Ovary (tissue), 9 donors: ENCODE measurements around the gene CPSF4. TPM values are rescaled to one million over a fixed set of nuclear protein-coding genes. Genes with fewer than 3 reads are reported as not detected.
"Not testable (repeated sequence)": the region's sequence is repeated elsewhere in the genome, so short reads cannot be mapped to it uniquely, and the experiment has no call there.

Experiments used
- DNase-seq, 5 donors: peaks; one replicate each; pipeline ENCODE4 v3.0.0-alpha.2; 2019 to 2020
- H3K27ac ChIP-seq, 2 donors: fragments of 200-600 bp; one replicate each; pipeline versions ENCODE4 v1.5.1 to v1.8.0; 2019 to 2022
- H3K27me3 ChIP-seq: fragments of 200-600 bp; one replicate; pipeline ENCODE4 v1.8.0; 2022
- H3K36me3 ChIP-seq: fragments of 200-600 bp; sonication (generic); one replicate; pipeline ENCODE4 v1.5.1; 2019
- H3K4me1 ChIP-seq: one replicate; pipeline ENCODE4 v1.8.1; 2013; ENCODE audit warnings: mild to moderate bottlenecking, moderate library complexity; ENCODE audit not compliant: insufficient read depth
- H3K4me3 ChIP-seq: fragments of 200-600 bp; sonication (generic); one replicate; pipeline ENCODE4 v1.5.1; 2017
- H3K9me3 ChIP-seq, 2 donors: fragments of 200-600 bp in 1 of 2; sonication (generic) in 1 of 2; one replicate each; pipeline versions ENCODE4 v1.5.1 to v1.8.1; 2013 to 2019; ENCODE audit warnings: mild to moderate bottlenecking in 1 of 2, moderate library complexity in 1 of 2
- EP300 ChIP-seq: sonication (generic); formaldehyde crosslinking; IDR thresholded peaks from one replicate; pipeline ENCODE4 v1.6.1; 2017; ENCODE audit warnings: antibody characterized with exemption
- POLR2A ChIP-seq: fragments of 450-650 bp; IDR thresholded peaks from one replicate; pipeline ENCODE4 v1.6.1; 2017; ENCODE audit warnings: antibody characterized with exemption, mild to moderate bottlenecking, moderate library complexity
- WGBS, 3 donors: extraction: QIAGEN DNeasy Blood & Tissue Kit in 1 of 3; methylation state at CpG; one replicate each; pipeline versions ENCODE4 v1.1.5 to v1.1.7; 2013 to 2017; 5-methylcytosine and 5-hydroxymethylcytosine counted together
- intact Hi-C, 4 donors: fragments of 100-400 bp; cut with DNase I; formaldehyde crosslinking; loops; one replicate each; pipeline versions ENCODE4 v1.11.0 to v1.15.1; 2022 to 2023
- polyA plus RNA-seq, 2 donors: library from polyadenylated mRNA; stranded (reverse); fragments of 200-250 nt in 1 of 2; fragments of 350-450 nt in 1 of 2; fragmentation: Illumina TruSeq in 1 of 2; extraction: RNeasy Lipid Tissue Mini Kit (QIAGEN cat#74804) in 1 of 2; gene quantifications; one replicate each; pipeline ENCODE4 v1.2.3, GENCODE V29; 2013 to 2014
- total RNA-seq, 7 donors: library from RNA; depleted of rRNA in 2 of 7; stranded (reverse); fragments of >200 nt in 2 of 7; fragmentation: NEBNext Ultra II Directional in 3 of 7; extraction: Animal tissue kit (Norgen Biotek cat#: 25700) in 3 of 7; gene quantifications; one replicate each; pipeline versions ENCODE4 v1.1.0 to v1.2.4, GENCODE V29; 2016 to 2023
- TF ChIP-seq, protein P1 (sequence below), 3 donors: fragments of 450-650 bp in 2 of 3; fragments of 200-600 bp in 1 of 3; IDR thresholded peaks; one replicate each; pipeline versions ENCODE4 v1.5.1 to v1.8.0; 2016 to 2022; ENCODE audit warnings: antibody characterized with exemption in 3 of 3, mild to moderate bottlenecking in 1 of 3
- donor health status: DM: no; HTN: no; CAD: no; lungs with moderate emphysema.
- donor health status: DM: no; HTN: no; CAD: no.
- donor health status: Bipolar disorder and iron deficiency.
- donor health status: DM: yes; HTN: yes; CAD: no.
- donor health status: DM: no; HTN: no; CAD: no.
- donor health status: DM: yes; HTN: yes; CAD: no.

The CPSF4 gene
- total and polyA plus RNA-seq, 9 donors, result 10.7 to 40.9 (median 32.9) TPM

DNA sequence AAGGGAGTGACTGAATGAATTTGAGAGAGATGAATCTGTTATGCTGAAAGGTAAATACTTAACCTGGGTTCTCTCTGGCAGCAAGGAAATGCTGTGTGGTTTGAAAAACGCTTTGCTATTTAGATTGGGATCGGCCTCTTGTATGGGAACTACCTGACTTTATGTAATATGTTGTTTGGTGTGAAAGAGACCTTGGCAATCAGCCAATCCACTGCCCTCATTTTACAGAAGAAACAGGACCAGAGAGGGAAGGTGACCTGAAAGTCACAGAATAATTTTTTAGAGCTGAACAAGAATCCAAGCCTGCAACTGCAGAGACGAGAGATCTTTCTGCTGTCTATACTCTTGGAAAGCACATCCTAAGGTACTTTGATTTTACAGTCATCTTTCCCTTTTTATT lies 28.9 kb upstream of the CPSF4 start:
- no peaks in the 10 kb centered on the region for H3K27me3 ChIP-seq
- TF ChIP-seq EP300 (no peak), POLR2A (no peak)
- TF ChIP-seq, protein P1, sequence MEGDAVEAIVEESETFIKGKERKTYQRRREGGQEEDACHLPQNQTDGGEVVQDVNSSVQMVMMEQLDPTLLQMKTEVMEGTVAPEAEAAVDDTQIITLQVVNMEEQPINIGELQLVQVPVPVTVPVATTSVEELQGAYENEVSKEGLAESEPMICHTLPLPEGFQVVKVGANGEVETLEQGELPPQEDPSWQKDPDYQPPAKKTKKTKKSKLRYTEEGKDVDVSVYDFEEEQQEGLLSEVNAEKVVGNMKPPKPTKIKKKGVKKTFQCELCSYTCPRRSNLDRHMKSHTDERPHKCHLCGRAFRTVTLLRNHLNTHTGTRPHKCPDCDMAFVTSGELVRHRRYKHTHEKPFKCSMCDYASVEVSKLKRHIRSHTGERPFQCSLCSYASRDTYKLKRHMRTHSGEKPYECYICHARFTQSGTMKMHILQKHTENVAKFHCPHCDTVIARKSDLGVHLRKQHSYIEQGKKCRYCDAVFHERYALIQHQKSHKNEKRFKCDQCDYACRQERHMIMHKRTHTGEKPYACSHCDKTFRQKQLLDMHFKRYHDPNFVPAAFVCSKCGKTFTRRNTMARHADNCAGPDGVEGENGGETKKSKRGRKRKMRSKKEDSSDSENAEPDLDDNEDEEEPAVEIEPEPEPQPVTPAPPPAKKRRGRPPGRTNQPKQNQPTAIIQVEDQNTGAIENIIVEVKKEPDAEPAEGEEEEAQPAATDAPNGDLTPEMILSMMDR (IDR thresholded peaks at IDR 0.05), result no peak
- no peaks in the 10 kb centered on the region for H3K36me3 ChIP-seq
- intact Hi-C loops, result loop anchor here in 1 of 4 donors (10.0 kb wide), 1 partner anchor 145 kb away; the partner anchor contains the start of genes FAM200A and ZNF655
- H3K4me1 ChIP-seq, result peaks cover 8% of the 10 kb centered on the region
- H3K4me3 ChIP-seq, result peak overlapping the region; percentile 100
- WGBS, 3 donors, result 23 to 37% (median 28%) methylated on average over 3 of the region's 3 CpGs
- H3K27ac ChIP-seq, result no peak overlapping the region
- no peak for DNase-seq
- no peaks in the 10 kb centered on the region for H3K9me3 ChIP-seq

DNA sequence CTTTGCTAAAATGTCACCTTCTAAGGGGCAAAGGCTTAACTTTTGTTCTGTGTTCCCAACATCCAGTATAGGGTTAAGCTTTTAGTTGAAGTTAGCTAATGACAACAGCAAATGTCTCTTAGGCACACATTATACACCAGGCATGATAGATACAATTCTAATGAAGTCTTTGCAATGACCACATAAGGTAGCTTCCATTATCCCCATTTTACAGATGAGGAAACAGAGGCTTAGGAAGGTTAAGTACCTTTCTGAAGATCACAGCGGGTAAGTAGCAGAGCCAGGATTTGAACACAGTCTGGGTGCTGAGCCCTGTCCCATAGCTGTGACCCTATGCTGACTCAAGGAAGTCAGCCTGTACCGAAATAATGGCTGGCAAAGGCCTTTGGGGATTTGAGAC lies 28.1 kb upstream of the CPSF4 start:
- TF ChIP-seq, protein P1 (IDR thresholded peaks at IDR 0.05), result no peak
- TF ChIP-seq EP300 (no peak), POLR2A (no peak)

DNA sequence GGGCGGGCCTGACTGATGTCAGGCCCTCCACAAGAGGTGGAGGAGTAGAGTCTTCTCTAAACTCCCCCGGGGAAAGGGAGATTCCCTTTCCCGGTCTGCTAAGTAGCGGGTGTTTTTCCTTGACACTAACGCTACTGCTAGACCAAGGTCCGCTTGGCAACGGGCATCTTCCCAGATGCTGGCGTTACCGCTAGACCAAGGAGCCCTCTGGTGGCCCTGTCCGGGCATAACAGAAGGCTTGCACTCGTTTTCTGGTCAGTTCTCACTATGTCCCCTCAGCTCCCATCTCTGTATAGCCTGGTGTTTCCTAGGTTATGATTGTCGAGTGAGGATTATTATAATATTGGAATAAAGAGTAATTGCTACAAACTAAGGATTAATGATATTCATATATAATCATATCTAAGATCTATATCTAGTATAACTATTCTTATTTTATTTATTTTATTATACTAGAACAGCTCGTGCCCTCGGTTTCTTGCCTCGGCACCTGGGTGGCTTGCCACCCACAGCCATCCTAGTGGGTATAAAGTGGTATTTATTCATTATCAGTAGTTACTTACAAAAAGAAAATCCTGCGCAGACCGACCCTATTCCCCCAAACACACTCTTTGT lies 23.1 kb upstream of the CPSF4 start:
- H3K27ac ChIP-seq, H3K4me3 ChIP-seq, intact Hi-C loops, H3K4me1 ChIP-seq, H3K9me3 ChIP-seq, H3K36me3 ChIP-seq, H3K27me3 ChIP-seq: not testable (repeated sequence)
- 45 to 48% (median 46%) methylated on average over 17 of the region's 17 CpGs for WGBS, 3 donors
- DNase-seq, result peak; percentile 58 to 80 (median 67)
- TF ChIP-seq, protein P1 (IDR thresholded peaks at IDR 0.05), result peak in 1 of 3 donors; percentile 36

More for the DNA sequence above, 28.1 kb upstream of the CPSF4 start:
- Histone ChIP-seq H3K9me3 (no peaks in the 10 kb centered on the region), H3K27ac (no peak overlapping the region), H3K27me3 (no peaks in the 10 kb centered on the region), H3K4me1 (peaks cover 8% of the 10 kb centered on the region), H3K4me3 (no peak overlapping the region), H3K36me3 (no peaks in the 10 kb centered on the region)
- DNase-seq, result no peak
- 92 to 98% (median 93%) methylated on average over 2 of the region's 2 CpGs for WGBS, 3 donors
- intact Hi-C loops, result no loop called here

DNA sequence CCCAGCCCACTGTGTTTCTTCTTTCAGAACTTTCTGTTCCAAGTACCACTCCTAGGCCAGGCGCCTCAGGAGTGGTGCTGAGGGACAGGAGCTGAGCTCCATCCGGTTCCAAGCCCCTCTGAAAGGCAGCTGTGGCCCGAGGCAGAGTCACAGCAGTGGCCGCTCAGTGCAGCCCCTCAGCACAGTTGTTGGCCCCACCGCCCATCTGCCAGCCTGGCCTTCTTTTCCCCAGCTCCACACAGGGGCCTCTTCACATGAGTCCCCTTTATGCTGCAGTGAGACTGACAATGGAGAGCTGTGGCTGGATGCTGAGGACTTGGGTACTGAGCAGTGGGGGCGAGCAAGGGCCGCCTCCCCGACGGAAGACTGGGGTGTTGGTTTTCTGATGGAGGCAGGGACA lies 20.5 kb upstream of the CPSF4 start:
- Histone ChIP-seq H3K27ac (no peak overlapping the region), H3K4me1 (no peaks in the 10 kb centered on the region), H3K9me3 (no peaks in the 10 kb centered on the region), H3K4me3 (no peak overlapping the region), H3K27me3 (no peaks in the 10 kb centered on the region), H3K36me3 (no peaks in the 10 kb centered on the region)
- DNase-seq, result no peak
- intact Hi-C loops, result no loop called here
- WGBS, 3 donors, result 78 to 89% (median 84%) methylated on average over 9 of the region's 9 CpGs
- TF ChIP-seq POLR2A, result no peak

DNA sequence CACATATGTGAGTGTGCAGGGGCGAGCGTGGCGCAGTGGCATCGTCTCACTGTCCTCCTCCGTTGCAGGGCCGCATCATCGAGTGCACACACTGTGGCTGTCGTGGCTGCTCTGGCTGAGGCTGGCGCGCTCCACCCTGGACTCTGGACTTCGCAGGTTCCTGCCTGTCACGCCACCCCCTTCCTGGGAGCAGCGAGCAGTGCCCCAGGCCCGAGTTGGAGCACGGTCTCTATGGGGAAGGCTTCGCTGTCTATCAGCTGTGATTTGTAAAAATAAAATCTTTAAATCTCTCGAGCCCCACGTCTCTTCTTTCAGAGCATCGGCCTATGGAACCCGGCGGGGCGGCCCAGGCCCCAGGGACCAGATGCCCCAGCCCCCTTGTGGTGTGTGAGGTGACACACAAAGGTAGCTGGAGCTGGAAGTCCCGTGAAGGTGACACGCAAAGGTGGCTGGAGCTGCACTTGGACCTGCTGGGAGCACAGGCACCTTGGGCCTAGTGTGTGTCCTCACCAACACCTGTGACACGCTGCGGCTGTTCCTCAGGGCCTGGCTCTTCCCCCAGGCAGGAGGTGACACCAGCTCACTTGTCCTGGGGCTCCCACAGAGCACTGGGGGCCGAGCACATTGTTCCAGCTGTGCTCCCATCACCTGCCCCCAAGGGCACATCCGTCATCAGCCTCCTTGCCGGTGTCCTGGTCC lies 19.3 kb upstream of the CPSF4 start:
- Histone ChIP-seq H3K36me3 (no peaks in the 10 kb centered on the region), H3K4me1 (no peaks in the 10 kb centered on the region), H3K9me3 (no peaks in the 10 kb centered on the region), H3K4me3 (no peak overlapping the region), H3K27me3 (no peaks in the 10 kb centered on the region), H3K27ac (no peak overlapping the region)
- DNase-seq, result no peak
- 84 to 89% (median 84%) methylated on average over 29 of the region's 29 CpGs for WGBS, 3 donors
- intact Hi-C loops, result no loop called here
- TF ChIP-seq POLR2A (no peak), EP300 (no peak)
- TF ChIP-seq, protein P1 (IDR thresholded peaks at IDR 0.05), result no peak
